Sigmoid colon (tissue), 4 donors: ENCODE measurements around the gene OSMR.

Experiments
- POLR2A ChIP-seq, 2 donors: fragments of 450-650 bp; IDR thresholded peaks; one replicate each; pipeline ENCODE4 v1.6.1; 2016; ENCODE audit warnings: antibody characterized with exemption in 2 of 2, mild to moderate bottlenecking in 2 of 2, moderate library complexity in 2 of 2
- POLR2AphosphoS5 ChIP-seq, 4 donors: sonication (generic); formaldehyde crosslinking; IDR thresholded peaks; one replicate each; pipeline ENCODE4 v1.6.1; 2017; ENCODE audit warnings: antibody characterized with exemption in 4 of 4
- TF ChIP-seq, protein P1 (sequence below), 4 experiments: fragments of 450-650 bp in 3 of 4; fragments of 200-600 bp in 1 of 4; IDR thresholded peaks; one replicate each; pipeline ENCODE4 v1.5.1; 2016 to 2019; ENCODE audit warnings: antibody characterized with exemption in 4 of 4, mild to moderate bottlenecking in 3 of 4, moderate library complexity in 2 of 4

- TF ChIP-seq, protein P1, sequence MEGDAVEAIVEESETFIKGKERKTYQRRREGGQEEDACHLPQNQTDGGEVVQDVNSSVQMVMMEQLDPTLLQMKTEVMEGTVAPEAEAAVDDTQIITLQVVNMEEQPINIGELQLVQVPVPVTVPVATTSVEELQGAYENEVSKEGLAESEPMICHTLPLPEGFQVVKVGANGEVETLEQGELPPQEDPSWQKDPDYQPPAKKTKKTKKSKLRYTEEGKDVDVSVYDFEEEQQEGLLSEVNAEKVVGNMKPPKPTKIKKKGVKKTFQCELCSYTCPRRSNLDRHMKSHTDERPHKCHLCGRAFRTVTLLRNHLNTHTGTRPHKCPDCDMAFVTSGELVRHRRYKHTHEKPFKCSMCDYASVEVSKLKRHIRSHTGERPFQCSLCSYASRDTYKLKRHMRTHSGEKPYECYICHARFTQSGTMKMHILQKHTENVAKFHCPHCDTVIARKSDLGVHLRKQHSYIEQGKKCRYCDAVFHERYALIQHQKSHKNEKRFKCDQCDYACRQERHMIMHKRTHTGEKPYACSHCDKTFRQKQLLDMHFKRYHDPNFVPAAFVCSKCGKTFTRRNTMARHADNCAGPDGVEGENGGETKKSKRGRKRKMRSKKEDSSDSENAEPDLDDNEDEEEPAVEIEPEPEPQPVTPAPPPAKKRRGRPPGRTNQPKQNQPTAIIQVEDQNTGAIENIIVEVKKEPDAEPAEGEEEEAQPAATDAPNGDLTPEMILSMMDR (IDR thresholded peaks at IDR 0.05), result no peak
- TF ChIP-seq POLR2AphosphoS5 (IDR thresholded peaks at IDR 0.05) (no peak), POLR2A (IDR thresholded peaks at IDR 0.05) (no peak)
These were observed 10.8 kb downstream of the OSMR start for GRCh38 chr5:38856660-38857059.
